Panc1 (cell line): Measurements from ENCODE around the gene KDM4B. TPM values are rescaled to one million over a fixed set of nuclear protein-coding genes. Genes with fewer than 3 reads are reported as not detected.

ENCODE experiments used
- ATAC-seq: fragments of 200-7000 bp; cut with Tn5 transposase; 2 replicates; pipeline ENCODE4 v1.9.1; 2020; ENCODE audit warnings: mild to moderate bottlenecking, moderate library complexity
- BruUV-seq: library from RNA; stranded (reverse); fragments of 400-500 nt; replicated peaks from 2 replicates; lab custom pipeline; 2021; lab: Mats Ljungman, UMichigan
- CTCF ChIA-PET: fragments of 300-600 bp; sonication (Branson Sonifier 250); formaldehyde crosslinking; loops from one replicate; lab custom pipeline; 2022; ENCODE audit warnings: antibody characterized with exemption; lab: Charles Lee
- POLR2A ChIA-PET: fragments of 300-600 bp; sonication (Branson Sonifier 250); formaldehyde crosslinking; loops from one replicate; lab custom pipeline; 2022; ENCODE audit warnings: antibody characterized with exemption; lab: Charles Lee
- DNase-seq: peaks from one replicate; pipeline ENCODE4 v3.0.0-alpha.2; 2010; ENCODE audit warnings: low read depth, low spot score
- H3K27ac ChIP-seq: 2 replicates; pipeline ENCODE4 v1.5.1; 2011; ENCODE audit warnings: mild to moderate bottlenecking, low read length, inconsistent platforms
- H3K27me3 ChIP-seq: fragments of 200-500 bp; sonication (Bioruptor generic); 2 replicates; pipeline ENCODE4 v1.6.0; 2014; ENCODE audit warnings: low read length, inconsistent platforms; ENCODE audit not compliant: control insufficient read depth, insufficient read depth
- H3K36me3 ChIP-seq: fragments of 200-500 bp; sonication (Bioruptor generic); 2 replicates; pipeline ENCODE4 v1.5.1; 2014; ENCODE audit warnings: inconsistent platforms, mild to moderate bottlenecking, low read length, moderate library complexity; ENCODE audit not compliant: control insufficient read depth, insufficient read depth
- H3K4me1 ChIP-seq: 2 replicates; pipeline ENCODE4 v1.5.1; 2011; ENCODE audit warnings: inconsistent platforms, mild to moderate bottlenecking, low read length, moderate library complexity; ENCODE audit not compliant: control insufficient read depth, insufficient read depth
- H3K4me3 ChIP-seq, 2 experiments: 2 replicates each; pipeline ENCODE4 v1.5.1; 2011 to 2012; ENCODE audit warnings: low read depth in 2 of 2, low read length in 2 of 2, mild to moderate bottlenecking in 2 of 2, inconsistent platforms in 1 of 2, moderate library complexity in 1 of 2
- H3K9me3 ChIP-seq: fragments of 200-500 bp; sonication (Bioruptor generic); 2 replicates; pipeline ENCODE4 v1.5.1; 2014; ENCODE audit warnings: low read depth, mild to moderate bottlenecking, inconsistent platforms, low read length, moderate library complexity; ENCODE audit not compliant: control insufficient read depth, insufficient read depth
- POLR2AphosphoS5 ChIP-seq: IDR thresholded peaks from 2 replicates; pipeline ENCODE4 v1.6.1; 2012; ENCODE audit warnings: mild to moderate bottlenecking, low read depth, low read length, moderate library complexity
- SIN3A ChIP-seq: IDR thresholded peaks from 2 replicates; pipeline ENCODE4 v1.6.1; 2012; ENCODE audit warnings: low read depth, mild to moderate bottlenecking, low read length, moderate library complexity, borderline replicate concordance; ENCODE audit not compliant: insufficient read depth
- TCF7L2 ChIP-seq: IDR thresholded peaks from 2 replicates; pipeline ENCODE4 v1.6.1; 2011; ENCODE audit warnings: mild to moderate bottlenecking, low read depth, low read length, inconsistent platforms
- in situ Hi-C: cut with HindIII; loops from 2 replicates; pipeline ENCODE4 v1.10.0; 2016; ENCODE audit warnings: low sequenced_read_pairs, low pct_unique_long_range_greater_than_20kb
- intact Hi-C: fragments of 100-400 bp; cut with micrococcal nuclease; formaldehyde crosslinking; loops from one replicate; pipeline ENCODE4 v1.10.0; 2022; ENCODE audit not compliant: unreplicated experiment
- total RNA-seq: library from RNA; stranded (reverse); gene quantifications from one replicate; pipeline ENCODE4 v1.2.1, GENCODE V29; 2021; ENCODE audit not compliant: unreplicated experiment
- TF ChIP-seq, protein P1 (sequence below), 2 experiments: IDR thresholded peaks; 2 replicates each; pipeline ENCODE4 v1.6.1; 2011 to 2012; ENCODE audit warnings: low read depth in 2 of 2, control low read depth in 1 of 2, low read length in 1 of 2, mild to moderate bottlenecking in 1 of 2, moderate library complexity in 1 of 2; ENCODE audit not compliant: insufficient read depth in 1 of 2
- TF ChIP-seq, protein P2 (sequence below): fragments of 450-650 bp; IDR thresholded peaks from 2 replicates; pipeline ENCODE4 v1.5.1; 2017; ENCODE audit warnings: mild to moderate bottlenecking

KDM4B gene
- total RNA-seq, 1 experiment from 2014 or later: 18.4 TPM

DNA sequence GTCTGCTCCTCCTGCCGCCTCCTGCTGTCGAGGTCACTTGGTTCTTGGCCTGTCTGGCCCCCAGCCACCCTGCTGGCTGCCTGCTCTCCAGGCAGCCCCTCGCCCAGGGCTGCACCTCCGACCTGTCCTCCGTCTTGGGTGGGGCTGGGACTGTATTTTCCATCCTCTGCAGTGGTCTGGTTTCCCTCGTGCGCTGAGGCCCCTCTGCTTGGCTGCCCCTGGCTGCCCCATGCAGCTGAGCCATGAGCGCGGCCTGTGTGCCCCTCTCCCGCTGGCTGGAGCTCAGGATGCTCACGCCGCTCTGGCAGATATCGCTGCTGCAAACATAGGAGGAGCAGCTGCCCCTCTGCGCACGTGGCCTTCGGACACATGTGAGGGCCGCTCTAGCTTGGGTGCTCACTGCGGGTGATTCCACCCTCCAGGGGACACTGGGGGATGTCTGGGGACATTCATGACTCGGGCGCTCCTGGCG, 45.6 kb upstream of the KDM4B start:
- ATAC-seq: peak; percentile 24; the same call in 1 of the 2 replicates
- ChIA-PET POLR2A (no interaction called here), CTCF (no interaction called here)
- intact Hi-C loops: no loop called here
- no peaks in the 10 kb centered on the region for H3K9me3 ChIP-seq
- H3K27me3 ChIP-seq: no peaks in the 10 kb centered on the region
- H3K4me1 ChIP-seq: no peaks in the 10 kb centered on the region
- DNase-seq: no peak
- BruUV-seq: no TSS peak
- no peak for TF ChIP-seq POLR2AphosphoS5
- TF ChIP-seq, protein P1, sequence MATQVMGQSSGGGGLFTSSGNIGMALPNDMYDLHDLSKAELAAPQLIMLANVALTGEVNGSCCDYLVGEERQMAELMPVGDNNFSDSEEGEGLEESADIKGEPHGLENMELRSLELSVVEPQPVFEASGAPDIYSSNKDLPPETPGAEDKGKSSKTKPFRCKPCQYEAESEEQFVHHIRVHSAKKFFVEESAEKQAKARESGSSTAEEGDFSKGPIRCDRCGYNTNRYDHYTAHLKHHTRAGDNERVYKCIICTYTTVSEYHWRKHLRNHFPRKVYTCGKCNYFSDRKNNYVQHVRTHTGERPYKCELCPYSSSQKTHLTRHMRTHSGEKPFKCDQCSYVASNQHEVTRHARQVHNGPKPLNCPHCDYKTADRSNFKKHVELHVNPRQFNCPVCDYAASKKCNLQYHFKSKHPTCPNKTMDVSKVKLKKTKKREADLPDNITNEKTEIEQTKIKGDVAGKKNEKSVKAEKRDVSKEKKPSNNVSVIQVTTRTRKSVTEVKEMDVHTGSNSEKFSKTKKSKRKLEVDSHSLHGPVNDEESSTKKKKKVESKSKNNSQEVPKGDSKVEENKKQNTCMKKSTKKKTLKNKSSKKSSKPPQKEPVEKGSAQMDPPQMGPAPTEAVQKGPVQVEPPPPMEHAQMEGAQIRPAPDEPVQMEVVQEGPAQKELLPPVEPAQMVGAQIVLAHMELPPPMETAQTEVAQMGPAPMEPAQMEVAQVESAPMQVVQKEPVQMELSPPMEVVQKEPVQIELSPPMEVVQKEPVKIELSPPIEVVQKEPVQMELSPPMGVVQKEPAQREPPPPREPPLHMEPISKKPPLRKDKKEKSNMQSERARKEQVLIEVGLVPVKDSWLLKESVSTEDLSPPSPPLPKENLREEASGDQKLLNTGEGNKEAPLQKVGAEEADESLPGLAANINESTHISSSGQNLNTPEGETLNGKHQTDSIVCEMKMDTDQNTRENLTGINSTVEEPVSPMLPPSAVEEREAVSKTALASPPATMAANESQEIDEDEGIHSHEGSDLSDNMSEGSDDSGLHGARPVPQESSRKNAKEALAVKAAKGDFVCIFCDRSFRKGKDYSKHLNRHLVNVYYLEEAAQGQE (IDR thresholded peaks at IDR 0.05; ENCODE audit: insufficient read depth in 1 of 2, low read depth in 2 of 2, low read length in 1 of 2): no peak
- TF ChIP-seq TCF7L2: no peak
- TF ChIP-seq, protein P2, sequence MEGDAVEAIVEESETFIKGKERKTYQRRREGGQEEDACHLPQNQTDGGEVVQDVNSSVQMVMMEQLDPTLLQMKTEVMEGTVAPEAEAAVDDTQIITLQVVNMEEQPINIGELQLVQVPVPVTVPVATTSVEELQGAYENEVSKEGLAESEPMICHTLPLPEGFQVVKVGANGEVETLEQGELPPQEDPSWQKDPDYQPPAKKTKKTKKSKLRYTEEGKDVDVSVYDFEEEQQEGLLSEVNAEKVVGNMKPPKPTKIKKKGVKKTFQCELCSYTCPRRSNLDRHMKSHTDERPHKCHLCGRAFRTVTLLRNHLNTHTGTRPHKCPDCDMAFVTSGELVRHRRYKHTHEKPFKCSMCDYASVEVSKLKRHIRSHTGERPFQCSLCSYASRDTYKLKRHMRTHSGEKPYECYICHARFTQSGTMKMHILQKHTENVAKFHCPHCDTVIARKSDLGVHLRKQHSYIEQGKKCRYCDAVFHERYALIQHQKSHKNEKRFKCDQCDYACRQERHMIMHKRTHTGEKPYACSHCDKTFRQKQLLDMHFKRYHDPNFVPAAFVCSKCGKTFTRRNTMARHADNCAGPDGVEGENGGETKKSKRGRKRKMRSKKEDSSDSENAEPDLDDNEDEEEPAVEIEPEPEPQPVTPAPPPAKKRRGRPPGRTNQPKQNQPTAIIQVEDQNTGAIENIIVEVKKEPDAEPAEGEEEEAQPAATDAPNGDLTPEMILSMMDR: no peak
- no peak for TF ChIP-seq SIN3A
- no peaks in the 10 kb centered on the region for H3K36me3 ChIP-seq
- in situ Hi-C loops: no loop called here
- H3K4me3 ChIP-seq: no peak overlapping the region
- H3K27ac ChIP-seq: no peak overlapping the region

DNA sequence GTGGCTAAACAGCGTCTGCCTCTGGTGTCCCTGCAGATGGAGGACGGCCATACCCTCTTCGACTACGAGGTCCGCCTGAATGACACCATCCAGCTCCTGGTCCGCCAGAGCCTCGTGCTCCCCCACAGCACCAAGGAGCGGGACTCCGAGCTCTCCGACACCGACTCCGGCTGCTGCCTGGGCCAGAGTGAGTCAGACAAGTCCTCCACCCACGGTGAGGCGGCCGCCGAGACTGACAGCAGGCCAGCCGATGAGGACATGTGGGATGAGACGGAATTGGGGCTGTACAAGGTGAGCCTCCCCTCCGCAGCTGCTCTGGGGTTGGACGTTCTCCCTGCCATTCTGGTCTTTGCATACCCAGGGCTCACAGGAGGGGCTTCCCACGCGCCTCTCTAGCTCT, 39.7 kb upstream of the KDM4B start:
- no peaks in the 10 kb centered on the region for H3K9me3 ChIP-seq
- in situ Hi-C loops: no loop called here
- BruUV-seq: no TSS peak
- DNase-seq (no peak), ATAC-seq (no peak)
- no peaks in the 10 kb centered on the region for H3K36me3 ChIP-seq
- no peaks in the 10 kb centered on the region for H3K27me3 ChIP-seq
- ChIA-PET CTCF (interaction anchor here (0.6 kb wide), 1 partner anchor 524 kb away, joined by 3 read pairs; no protein-coding TSS in a partner anchor), POLR2A (no interaction called here)
- TF ChIP-seq, protein P1 (IDR thresholded peaks at IDR 0.05; ENCODE audit: insufficient read depth in 1 of 2, low read depth in 2 of 2, low read length in 1 of 2): no peak
- no peak for TF ChIP-seq TCF7L2
- intact Hi-C loops: no loop called here
- no peak overlapping the region for H3K27ac ChIP-seq
- H3K4me3 ChIP-seq: no peak overlapping the region
- H3K4me1 ChIP-seq: no peaks in the 10 kb centered on the region
